MCF 10A (cell line): ENCODE measurements around the gene PDZD8. TPM values are rescaled to one million over a fixed set of nuclear protein-coding genes. Genes with fewer than 3 reads are reported as not detected.
"Not testable (repeated sequence)": the region's sequence is repeated elsewhere in the genome, so short reads cannot be mapped to it uniquely, and the experiment has no call there.

Experiments used
- BruUV-seq: library from RNA; stranded (reverse); fragments of 400-500 nt; replicated peaks from 2 replicates; lab custom pipeline; 2021; lab: Mats Ljungman, UMichigan
- CTCF ChIA-PET: fragments of 300-600 bp; sonication (Branson Sonifier 250); formaldehyde crosslinking; extraction: SDS; loops from one replicate; lab custom pipeline; 2021; ENCODE audit warnings: antibody characterized with exemption, inconsistent platforms; lab: Yijun Ruan, JAX
- POLR2A ChIA-PET: fragments of 300-600, 350-650 bp; sonication (Branson Sonifier 250); formaldehyde crosslinking; extraction: SDS; loops from one replicate; lab custom pipeline; 2020; ENCODE audit warnings: antibody characterized with exemption, inconsistent platforms; lab: Yijun Ruan, JAX
- DNase-seq: peaks from one replicate; pipeline ENCODE4 v3.0.0-alpha.2; 2018; ENCODE audit not compliant: unreplicated experiment
- H3K27ac Mint-ChIP-seq: one replicate; pipeline ENCODE4 v1.8.0; 2022; ENCODE audit warnings: mild to moderate bottlenecking, low read depth, mixed read lengths; ENCODE audit not compliant: unreplicated experiment
- H3K27me3 Mint-ChIP-seq: one replicate; pipeline ENCODE4 v1.8.0; 2022; ENCODE audit warnings: mixed read lengths; ENCODE audit not compliant: insufficient read depth, unreplicated experiment
- H3K36me3 Mint-ChIP-seq: one replicate; pipeline ENCODE4 v1.8.0; 2022; ENCODE audit warnings: mild to moderate bottlenecking, moderate library complexity, mixed read lengths; ENCODE audit not compliant: insufficient read depth, unreplicated experiment
- H3K4me1 Mint-ChIP-seq: one replicate; pipeline ENCODE4 v1.8.0; 2022; ENCODE audit warnings: mixed read lengths; ENCODE audit not compliant: insufficient read depth, unreplicated experiment
- H3K4me3 Mint-ChIP-seq: one replicate; pipeline ENCODE4 v1.8.0; 2022; ENCODE audit warnings: mild to moderate bottlenecking, moderate library complexity, mixed read lengths; ENCODE audit not compliant: unreplicated experiment
- H3K9me3 Mint-ChIP-seq: one replicate; pipeline ENCODE4 v1.8.0; 2022; ENCODE audit warnings: mixed read lengths; ENCODE audit not compliant: unreplicated experiment
- intact Hi-C: fragments of 100-400 bp; cut with micrococcal nuclease; formaldehyde crosslinking; loops from 2 replicates; pipeline ENCODE4 v1.14.1; 2022
- total RNA-seq: library from RNA; stranded (reverse); gene quantifications from 2 replicates; pipeline ENCODE4 v1.2.3, GENCODE V29; 2022
- TF ChIP-seq, protein P1 (sequence below): fragments of 200-600 bp; IDR thresholded peaks from one replicate; pipeline ENCODE4 v1.8.0; 2022; ENCODE audit warnings: antibody characterized with exemption, mild to moderate bottlenecking; ENCODE audit not compliant: unreplicated experiment

The PDZD8 gene
- total RNA-seq, 1 experiment from 2014 or later: 43.0 TPM

DNA sequence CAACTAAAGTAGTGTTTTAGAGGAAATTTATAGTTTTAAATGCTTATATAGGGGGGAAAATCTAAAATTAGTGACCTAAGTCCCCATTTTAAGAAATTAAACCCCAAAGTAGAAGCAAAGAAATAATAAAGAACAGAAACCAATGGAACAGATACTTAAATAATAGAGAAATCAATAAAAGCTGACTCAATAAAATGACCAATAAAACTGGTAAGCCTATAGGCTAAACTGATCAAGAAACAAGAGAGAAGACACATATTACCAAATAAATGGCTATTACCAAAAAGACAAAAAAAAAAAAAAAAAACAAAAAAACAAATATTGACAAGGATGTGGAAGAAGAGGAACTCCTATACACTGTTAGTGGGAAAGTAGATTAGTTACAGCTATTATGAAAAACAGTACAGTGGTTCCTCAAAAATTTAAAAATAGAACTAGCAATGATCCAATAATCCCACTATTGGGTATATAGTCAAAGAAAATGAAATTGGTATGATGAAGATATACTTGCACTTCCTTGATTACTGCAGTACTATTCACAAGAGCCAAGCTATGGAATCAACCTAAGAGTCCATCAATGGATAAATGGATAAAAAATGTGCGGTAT is 81.1 kb downstream of the PDZD8 start:
- intact Hi-C loops: no loop called here
- TF ChIP-seq, protein P1, sequence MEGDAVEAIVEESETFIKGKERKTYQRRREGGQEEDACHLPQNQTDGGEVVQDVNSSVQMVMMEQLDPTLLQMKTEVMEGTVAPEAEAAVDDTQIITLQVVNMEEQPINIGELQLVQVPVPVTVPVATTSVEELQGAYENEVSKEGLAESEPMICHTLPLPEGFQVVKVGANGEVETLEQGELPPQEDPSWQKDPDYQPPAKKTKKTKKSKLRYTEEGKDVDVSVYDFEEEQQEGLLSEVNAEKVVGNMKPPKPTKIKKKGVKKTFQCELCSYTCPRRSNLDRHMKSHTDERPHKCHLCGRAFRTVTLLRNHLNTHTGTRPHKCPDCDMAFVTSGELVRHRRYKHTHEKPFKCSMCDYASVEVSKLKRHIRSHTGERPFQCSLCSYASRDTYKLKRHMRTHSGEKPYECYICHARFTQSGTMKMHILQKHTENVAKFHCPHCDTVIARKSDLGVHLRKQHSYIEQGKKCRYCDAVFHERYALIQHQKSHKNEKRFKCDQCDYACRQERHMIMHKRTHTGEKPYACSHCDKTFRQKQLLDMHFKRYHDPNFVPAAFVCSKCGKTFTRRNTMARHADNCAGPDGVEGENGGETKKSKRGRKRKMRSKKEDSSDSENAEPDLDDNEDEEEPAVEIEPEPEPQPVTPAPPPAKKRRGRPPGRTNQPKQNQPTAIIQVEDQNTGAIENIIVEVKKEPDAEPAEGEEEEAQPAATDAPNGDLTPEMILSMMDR: no peak
- Mint-ChIP-seq H3K4me1 (no peaks in the 10 kb centered on the region), H3K9me3 (no peaks in the 10 kb centered on the region), H3K27ac (no peak overlapping the region), H3K36me3 (peaks cover 6% of the 10 kb centered on the region), H3K4me3 (no peak overlapping the region), H3K27me3 (no peaks in the 10 kb centered on the region)
- no TSS peak for BruUV-seq
- POLR2A ChIA-PET: no interaction called here
- CTCF ChIA-PET: interaction anchor here (0.6 to 0.9 kb wide), 3 partner anchors 26 to 1259 kb away, joined by 3 read pairs; no protein-coding TSS in a partner anchor
- DNase-seq: no peak

DNA sequence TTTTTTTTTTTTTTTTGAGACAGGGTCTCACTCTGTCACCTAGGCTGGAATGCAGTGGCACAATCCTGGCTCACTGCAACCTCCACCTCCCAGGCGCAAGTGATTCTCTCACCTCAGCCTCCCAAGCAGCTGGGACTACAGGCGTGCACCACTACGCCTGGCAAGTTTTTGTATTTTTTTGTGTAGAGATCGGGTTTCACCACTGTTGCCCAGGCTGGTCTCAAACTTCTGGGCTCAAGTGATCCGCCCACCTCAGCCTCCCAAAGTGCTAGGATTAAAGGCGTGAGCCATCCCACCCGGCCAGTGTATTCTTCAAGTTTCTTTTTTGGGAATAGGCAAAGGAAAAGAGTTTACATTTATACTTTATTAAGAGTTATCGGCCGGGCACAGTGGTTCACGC is 84.4 kb downstream of the PDZD8 start:
- BruUV-seq, H3K4me1 Mint-ChIP-seq, DNase-seq, H3K27ac Mint-ChIP-seq, POLR2A ChIA-PET, H3K36me3 Mint-ChIP-seq, H3K27me3 Mint-ChIP-seq, intact Hi-C loops, H3K9me3 Mint-ChIP-seq, H3K4me3 Mint-ChIP-seq: not testable (repeated sequence)
- CTCF ChIA-PET: interaction anchor here (0.6 kb wide), 1 partner anchor 10 kb away, joined by 3 read pairs; no protein-coding TSS in a partner anchor

- TF ChIP-seq, protein P1: no peak
- intact Hi-C loops: no loop called here
- no peak overlapping the region for H3K4me3 Mint-ChIP-seq
- H3K4me1 Mint-ChIP-seq: no peaks in the 10 kb centered on the region
- H3K9me3 Mint-ChIP-seq: no peaks in the 10 kb centered on the region
- H3K27me3 Mint-ChIP-seq: no peaks in the 10 kb centered on the region
- ChIA-PET CTCF (interaction anchor here (1.7 to 3.8 kb wide), 2 partner anchors 35 to 67 kb away, joined by 10 to 26 read pairs; no protein-coding TSS in a partner anchor), POLR2A (interaction anchor here (0.9 kb wide), 1 partner anchor 85 kb away, joined by 4 read pairs; no protein-coding TSS in a partner anchor)
- BruUV-seq: no TSS peak
- DNase-seq: no peak
- no peak overlapping the region for H3K27ac Mint-ChIP-seq
- H3K36me3 Mint-ChIP-seq: peaks cover 18% of the 10 kb centered on the region
These were observed 90.3 kb downstream of the PDZD8 start for GRCh38 chr10:117284716-117285494.

GRCh38 chr10:117277675-117278074 is 97.6 kb downstream of the PDZD8 start:
- CTCF ChIA-PET: interaction anchor here (0.5 to 1.3 kb wide), 3 partner anchors 41 to 595 kb away, joined by 3 to 5 read pairs (median 3); no protein-coding TSS in a partner anchor
- Mint-ChIP-seq H3K9me3 (no peaks in the 10 kb centered on the region), H3K27me3 (no peaks in the 10 kb centered on the region), H3K4me3 (no peak overlapping the region), H3K4me1 (no peaks in the 10 kb centered on the region), H3K27ac (no peak overlapping the region), H3K36me3 (peaks cover 16% of the 10 kb centered on the region)
- BruUV-seq: no TSS peak
- no peak for DNase-seq
- POLR2A ChIA-PET: interaction anchor here (0.6 to 1.3 kb wide), 3 partner anchors 9 to 45 kb away, joined by 3 to 5 read pairs (median 3); no protein-coding TSS in a partner anchor
- TF ChIP-seq, protein P1: no peak
- intact Hi-C loops: no loop called here
